Renal cortical epithelial cell (primary cell): Measurements from ENCODE around the gene LRIT2. TPM values are rescaled to one million over a fixed set of nuclear protein-coding genes. Genes with fewer than 3 reads are reported as not detected.

Experiments used
- DNase-seq: peaks from one replicate; pipeline ENCODE4 v3.0.0-alpha.2; 2011; ENCODE audit warnings: low read depth
- total RNA-seq: library from RNA; depleted of rRNA; stranded (reverse); fragments of >200 nt; gene quantifications from 2 replicates; pipeline ENCODE4 v1.2.3, GENCODE V29; 2014

Gene LRIT2
- not detected in 2 replicates for total RNA-seq

GRCh38 chr10:84225427-84226173 is at the start of gene LRIT2:
LRIT2 (minus strand) TSS chr10:84225544; CDS start chr10:84225520, 24 bp downstream.
- no peak for DNase-seq

GRCh38 chr10:84270708-84271107 is 45.4 kb upstream of the LRIT2 start:
- DNase-seq = no peak

GRCh38 chr10:84269773-84270172 is 44.4 kb upstream of the LRIT2 start:
- DNase-seq = peak; percentile 82

- DNase-seq = no peak
Observed at GRCh38 chr10:84269162-84269561, 43.8 kb upstream of the LRIT2 start.

- peak; percentile 53 for DNase-seq
Observed at GRCh38 chr10:84267503-84268126, 42.3 kb upstream of the LRIT2 start.

DNA sequence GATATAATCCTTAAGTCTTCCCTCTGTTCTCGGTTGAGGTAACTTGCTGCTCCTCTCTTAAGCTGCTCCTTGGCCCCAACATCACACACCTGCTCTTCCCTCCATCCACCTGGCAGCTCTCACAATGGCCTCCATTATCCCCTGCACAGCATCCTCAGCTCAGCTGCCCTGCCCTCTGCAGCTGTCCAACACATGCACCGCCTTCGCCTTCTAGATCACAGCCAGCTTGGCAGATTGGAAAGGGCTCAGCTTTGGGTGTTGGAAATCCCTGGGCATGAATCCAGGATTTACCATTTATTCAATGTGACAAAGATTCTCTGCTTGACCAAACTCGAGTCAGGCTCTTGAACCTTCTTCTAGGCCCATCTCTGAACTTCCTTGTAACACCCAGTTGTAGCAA is 40.1 kb upstream of the LRIT2 start:
- DNase-seq = no peak

- DNase-seq = peak; percentile 36
Observed at GRCh38 chr10:84264611-84265141, 39.3 kb upstream of the LRIT2 start.

DNA sequence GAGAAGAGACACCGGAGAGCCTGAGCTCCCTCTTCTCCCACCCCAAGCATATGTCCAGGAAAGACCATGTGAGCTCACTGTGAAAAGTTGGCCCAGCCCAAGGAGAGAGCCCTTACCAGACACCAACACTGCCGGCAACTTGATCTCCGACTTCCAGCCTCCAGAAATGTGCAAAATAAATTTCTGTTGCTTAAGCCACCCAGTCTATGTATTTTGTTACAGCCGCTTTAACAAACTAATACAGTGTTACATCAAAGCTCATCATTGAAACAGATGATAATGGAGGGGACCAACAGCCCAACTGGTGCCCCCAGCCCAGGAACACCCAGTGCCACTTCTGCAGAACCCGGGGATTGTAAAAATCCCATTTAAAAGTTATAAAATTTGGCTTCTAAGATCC is 38.4 kb upstream of the LRIT2 start:
- no peak for DNase-seq

- DNase-seq = no peak
Observed at GRCh38 chr10:84262190-84262956, 37.0 kb upstream of the LRIT2 start.

DNA sequence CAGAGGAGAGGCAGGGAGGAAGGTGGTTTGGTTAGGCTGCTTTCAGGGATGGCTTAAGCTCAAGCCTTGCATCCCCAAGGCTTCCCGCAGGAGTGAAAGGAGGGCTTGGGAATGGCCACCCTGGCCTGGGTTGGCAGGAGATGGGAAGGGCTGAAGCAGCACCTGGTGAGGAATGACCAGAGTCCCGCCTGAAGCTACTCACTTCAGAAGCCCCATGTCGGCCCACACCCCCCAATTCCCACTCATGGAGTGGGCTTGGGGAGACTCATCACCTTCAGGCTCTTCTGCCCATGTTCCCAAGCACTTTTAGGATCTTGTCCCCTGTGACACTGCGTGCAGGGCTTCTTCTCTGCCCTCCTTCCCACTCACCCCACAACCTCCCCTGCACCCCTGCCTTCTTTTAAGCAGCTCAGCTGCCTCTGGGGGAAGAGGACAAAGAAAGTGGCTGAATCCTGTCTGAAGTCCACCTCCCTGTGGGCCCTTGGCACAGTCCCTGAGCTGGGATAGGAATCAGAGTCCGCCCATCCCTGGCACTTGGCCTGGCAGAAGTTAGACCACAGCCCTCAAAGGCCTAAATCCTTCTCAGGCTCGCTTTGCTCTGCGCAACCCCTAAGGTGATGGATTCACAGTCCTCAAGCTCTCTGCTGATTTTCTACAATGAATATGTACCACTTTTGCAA is 36.0 kb upstream of the LRIT2 start:
- no peak for DNase-seq

GRCh38 chr10:84258034-84258695 is 32.8 kb upstream of the LRIT2 start:
- no peak for DNase-seq

GRCh38 chr10:84257343-84258020 is 32.1 kb upstream of the LRIT2 start:
- no peak for DNase-seq

- DNase-seq = peak; percentile 7
Observed at GRCh38 chr10:84256510-84257342, 31.4 kb upstream of the LRIT2 start.

DNA sequence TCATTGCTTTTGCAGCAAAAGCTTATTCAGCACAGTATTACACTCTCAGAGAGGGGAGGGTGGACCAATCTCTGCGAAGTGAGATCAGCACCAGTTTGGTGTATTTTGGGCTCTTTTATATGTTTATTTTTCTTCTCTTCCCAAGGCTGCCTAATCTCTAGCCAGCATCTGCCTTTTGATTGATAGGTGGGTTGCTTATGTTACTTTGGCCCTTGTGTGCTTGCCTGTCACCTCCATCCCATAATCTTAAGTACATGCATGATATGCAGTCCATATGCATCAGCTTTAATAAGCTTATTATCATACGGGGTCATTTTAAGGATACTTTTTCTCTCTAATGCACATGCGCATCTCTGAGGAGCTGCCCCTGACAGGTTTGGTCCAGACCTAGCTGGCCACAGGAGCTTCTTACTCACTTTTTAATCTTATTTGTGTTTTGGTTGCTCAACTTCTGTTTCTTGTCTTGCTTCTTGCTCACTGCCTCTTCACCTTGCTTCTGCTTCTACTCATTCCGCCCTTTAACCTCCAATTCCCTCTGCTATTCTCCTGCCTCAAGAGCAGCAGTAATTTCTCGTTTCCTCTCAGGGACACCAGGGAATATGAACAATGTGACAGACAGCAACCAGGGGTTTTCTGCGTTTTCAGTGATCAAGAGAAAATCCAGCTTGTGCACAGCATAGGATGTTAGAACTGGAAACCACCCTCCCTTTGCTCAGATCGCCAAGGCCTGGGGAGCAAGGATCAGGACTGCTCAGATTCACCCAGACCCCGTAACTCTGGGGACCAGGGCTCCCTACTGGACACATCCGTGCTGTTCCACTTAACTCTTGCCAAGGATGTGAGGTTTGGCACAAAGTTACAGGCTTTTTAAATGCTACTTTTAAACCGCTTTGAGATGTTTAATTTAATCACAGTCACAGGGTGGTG is 29.5 kb upstream of the LRIT2 start:
- no peak for DNase-seq

GRCh38 chr10:84248794-84249193 is 23.4 kb upstream of the LRIT2 start:
- no peak for DNase-seq

DNA sequence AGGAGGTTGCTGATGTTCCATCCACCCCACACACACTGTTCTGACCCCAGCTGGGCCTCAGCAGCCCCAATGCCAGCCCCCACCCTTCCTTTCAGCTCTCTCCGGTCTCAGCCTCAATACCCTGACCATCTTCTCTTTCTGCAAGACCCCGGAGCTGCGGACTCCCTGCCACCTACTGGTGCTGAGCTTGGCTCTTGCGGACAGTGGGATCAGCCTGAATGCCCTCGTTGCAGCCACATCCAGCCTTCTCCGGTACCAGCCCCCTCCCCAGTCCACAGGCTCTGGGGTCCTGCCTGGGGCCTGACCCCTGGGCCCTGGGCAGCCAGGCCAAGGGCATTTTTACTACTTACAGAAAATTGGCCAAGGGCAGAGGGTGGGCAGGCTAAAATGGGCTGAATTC is 22.2 kb upstream of the LRIT2 start:
- no peak for DNase-seq

- DNase-seq = no peak
Observed at GRCh38 chr10:84244651-84245270, 19.4 kb upstream of the LRIT2 start, which contains the start of gene RGR. RGR (plus strand) TSS chr10:84245053; CDS start chr10:84245091, 38 bp downstream.

GRCh38 chr10:84243759-84244158 is 18.4 kb upstream of the LRIT2 start:
- DNase-seq = no peak
